ENCODE data around the gene RRH. TPM values are rescaled to one million over a fixed set of nuclear protein-coding genes. Genes with fewer than 3 reads are reported as not detected.

Gene RRH
- total and polyA plus RNA-seq, 2 donors (not counting 1 experiment from before 2014, with no cell fraction given), result 0.28 to 0.64 TPM

- POLR2A ChIA-PET, result no interaction called here
- Mint-ChIP-seq H3K4me1 (no peaks in the 10 kb centered on the region), H3K9me3 (ENCODE audit: insufficient read depth) (peaks cover 12% of the 10 kb centered on the region), H3K4me3 (no peak overlapping the region), H3K27me3 (peaks cover 42% of the 10 kb centered on the region), H3K27ac (no peak overlapping the region)
- ATAC-seq (ENCODE audit: low read depth) (no peak), DNase-seq (no peak)
- 95% methylated on average over 3 of the region's 6 CpGs for WGBS (ENCODE audit: insufficient coverage)
- TF ChIP-seq CTCF (IDR thresholded peaks at IDR 0.05), result no peak
- no peak for TF ChIP-seq EZH2 (IDR thresholded peaks at IDR 0.05; ENCODE audit: borderline replicate concordance, insufficient read depth, low read depth, low read length, poor library complexity, severe bottlenecking)
- Histone ChIP-seq H3K9ac (ENCODE audit: low read length) (no peak overlapping the region), H3K27ac (ENCODE audit: low read length in 2 of 2) (no peak overlapping the region), H2AFZ (ENCODE audit: insufficient read depth, low read depth, low read length, poor library complexity, severe bottlenecking) (no peak overlapping the region), H4K20me1 (ENCODE audit: control insufficient read depth, insufficient read depth, low read length, poor library complexity, severe bottlenecking) (no peaks in the 10 kb centered on the region), H3K4me2 (replicated peaks; ENCODE audit: low read depth, low read length, poor library complexity, severe bottlenecking) (no peak overlapping the region), H3K9me3 (ENCODE audit: control extremely low read depth in 1 of 3, control insufficient read depth in 2 of 3, insufficient read depth in 1 of 3, low read length in 2 of 3) (peaks cover 5 to 19% (median 9%) of the 10 kb centered on the region in 3 donors), H3K4me3 (ENCODE audit: control extremely low read depth in 1 of 5, extremely low read depth in 1 of 5, insufficient read depth in 1 of 5, low read depth in 2 of 5, low read length in 4 of 5) (no peak overlapping the region), H3K36me3 (replicated peaks in 1 of 2; ENCODE audit: control extremely low read depth in 1 of 2, control insufficient read depth in 1 of 2, extremely low read depth in 1 of 2, insufficient read depth in 2 of 2, low read length in 1 of 2) (no peaks in the 10 kb centered on the region), H3K4me1 (ENCODE audit: control insufficient read depth in 2 of 2, insufficient read depth in 2 of 2, low read length in 2 of 2) (no peaks in the 10 kb centered on the region), H3K27me3 (replicated peaks in 1 of 4; ENCODE audit: control extremely low read depth in 1 of 4, control insufficient read depth in 3 of 4, insufficient read depth in 4 of 4, low read length in 3 of 4) (peaks cover 0 to 9% (median 5%) of the 10 kb centered on the region in 4 experiments), H3K79me2 (ENCODE audit: control insufficient read depth, insufficient read depth, low read length) (no peaks in the 10 kb centered on the region)
- CTCF ChIA-PET, result no interaction called here
- intact Hi-C loops (cut with micrococcal nuclease), result no loop called here
Measured at GRCh38 chr4:109795059-109795458, 32.7 kb upstream of the RRH start.

DNA sequence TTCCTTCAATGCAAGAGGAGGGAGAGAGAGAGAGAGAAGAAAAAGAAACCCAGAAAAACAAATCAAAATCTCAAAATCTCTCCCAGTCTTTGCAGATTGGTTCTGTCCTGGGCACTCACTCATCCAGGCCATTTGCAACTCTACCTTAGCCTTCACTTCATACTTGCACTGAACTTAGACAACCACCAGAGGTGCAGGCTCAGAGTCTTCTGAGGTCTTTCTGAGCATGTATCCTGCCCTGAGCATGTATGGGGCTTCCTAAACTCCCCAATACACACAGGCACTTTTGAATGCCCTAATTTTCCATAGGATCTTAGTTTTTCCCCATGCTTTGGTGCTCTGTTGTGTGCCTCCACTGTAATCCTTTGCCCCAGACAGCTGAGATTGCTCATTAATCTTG, 28.9 kb upstream of the RRH start:
- Histone ChIP-seq H3K27me3 (replicated peaks in 1 of 4; ENCODE audit: control extremely low read depth in 1 of 4, control insufficient read depth in 3 of 4, insufficient read depth in 4 of 4, low read length in 3 of 4) (peaks cover 0 to 4% (median 2%) of the 10 kb centered on the region in 4 experiments), H3K4me1 (ENCODE audit: control insufficient read depth in 2 of 2, insufficient read depth in 2 of 2, low read length in 2 of 2) (no peaks in the 10 kb centered on the region), H3K9me3 (ENCODE audit: control extremely low read depth in 1 of 3, control insufficient read depth in 2 of 3, insufficient read depth in 1 of 3, low read length in 2 of 3) (peaks cover 0 to 14% (median 9%) of the 10 kb centered on the region in 3 donors), H3K4me2 (replicated peaks; ENCODE audit: low read depth, low read length, poor library complexity, severe bottlenecking) (no peak overlapping the region), H3K27ac (ENCODE audit: low read length in 2 of 2) (no peak overlapping the region), H2AFZ (ENCODE audit: insufficient read depth, low read depth, low read length, poor library complexity, severe bottlenecking) (no peak overlapping the region), H3K4me3 (ENCODE audit: control extremely low read depth in 1 of 5, extremely low read depth in 1 of 5, insufficient read depth in 1 of 5, low read depth in 2 of 5, low read length in 4 of 5) (no peak overlapping the region), H3K79me2 (ENCODE audit: control insufficient read depth, insufficient read depth, low read length) (no peaks in the 10 kb centered on the region), H3K36me3 (replicated peaks in 1 of 2; ENCODE audit: control extremely low read depth in 1 of 2, control insufficient read depth in 1 of 2, extremely low read depth in 1 of 2, insufficient read depth in 2 of 2, low read length in 1 of 2) (no peaks in the 10 kb centered on the region), H4K20me1 (ENCODE audit: control insufficient read depth, insufficient read depth, low read length, poor library complexity, severe bottlenecking) (no peaks in the 10 kb centered on the region), H3K9ac (ENCODE audit: low read length) (no peak overlapping the region)
- TF ChIP-seq CTCF (IDR thresholded peaks at IDR 0.05), result no peak
- no peak for TF ChIP-seq EZH2 (IDR thresholded peaks at IDR 0.05; ENCODE audit: borderline replicate concordance, insufficient read depth, low read depth, low read length, poor library complexity, severe bottlenecking)
- Mint-ChIP-seq H3K27ac (no peak overlapping the region), H3K4me1 (no peaks in the 10 kb centered on the region), H3K27me3 (peaks cover 28% of the 10 kb centered on the region), H3K9me3 (ENCODE audit: insufficient read depth) (peaks cover 11% of the 10 kb centered on the region), H3K4me3 (no peak overlapping the region)
- POLR2A ChIA-PET, result no interaction called here
- ATAC-seq (ENCODE audit: low read depth), result no peak
- CTCF ChIA-PET, result no interaction called here
- DNase-seq, result no peak
- intact Hi-C loops (cut with micrococcal nuclease), result no loop called here
